ENCODE results near the gene SNAPC5.
"Not testable (repeated sequence)": the region's sequence is repeated elsewhere in the genome, so short reads cannot be mapped to it uniquely, and the experiment has no call there.

SNAPC5 gene

GRCh38 chr15:66497502-66498455 is at the start of gene SNAPC5:
TSS of gene SNAPC5 (minus strand) at chr15:66497762. CDS start at chr15:66497731, 31 bp downstream.
- DNase-seq: peak; percentile 97

- no peak for DNase-seq
Measured at GRCh38 chr15:66545255-66545654, 47.7 kb upstream of the SNAPC5 start.

- DNase-seq: no peak
Measured at GRCh38 chr15:66542896-66543295, 45.3 kb upstream of the SNAPC5 start.

GRCh38 chr15:66535056-66535455 is 37.5 kb upstream of the SNAPC5 start:
- DNase-seq: no peak

GRCh38 chr15:66524838-66525237 is 27.3 kb upstream of the SNAPC5 start:
- DNase-seq: no peak

- DNase-seq: no peak
Measured at GRCh38 chr15:66523926-66524325, 26.4 kb upstream of the SNAPC5 start.

GRCh38 chr15:66515901-66516322 is 18.4 kb upstream of the SNAPC5 start:
- no peak for DNase-seq

- no peak for DNase-seq
Measured at GRCh38 chr15:66514586-66514985, 17.0 kb upstream of the SNAPC5 start.

GRCh38 chr15:66508293-66508883 is 10.8 kb upstream of the SNAPC5 start:
- DNase-seq: no peak

- no peak for DNase-seq
Measured at GRCh38 chr15:66505818-66506217, 8.3 kb upstream of the SNAPC5 start.

GRCh38 chr15:66505430-66505811 is 7.9 kb upstream of the SNAPC5 start:
- no peak for DNase-seq

GRCh38 chr15:66504563-66505429 is 7.2 kb upstream of the SNAPC5 start, which contains the start of the genes RPL4 and ZWILCH:
TSS of gene RPL4 (minus strand) at chr15:66504855. CDS start at chr15:66504790, 65 bp downstream.
TSS of gene ZWILCH (plus strand) at chr15:66505326. CDS start at chr15:66505339, 13 bp downstream.
- peak; percentile 89 for DNase-seq

GRCh38 chr15:66503780-66504562 is 6.4 kb upstream of the SNAPC5 start:
- no peak for DNase-seq

- peak; percentile 12 for DNase-seq
Measured at GRCh38 chr15:66503041-66503648, 5.6 kb upstream of the SNAPC5 start.

- no peak for DNase-seq
Measured at GRCh38 chr15:66502491-66502890, 4.9 kb upstream of the SNAPC5 start.

GRCh38 chr15:66500346-66500745 is 2.8 kb upstream of the SNAPC5 start:
- not testable (repeated sequence) for DNase-seq

GRCh38 chr15:66498501-66499386 is 1.2 kb upstream of the SNAPC5 start:
- DNase-seq: peak; percentile 69

- no peak for DNase-seq
Measured at GRCh38 chr15:66496951-66497501, 536 bp downstream of the SNAPC5 start.

GRCh38 chr15:66494262-66494661 is 3.3 kb downstream of the SNAPC5 start:
- DNase-seq: no peak

GRCh38 chr15:66491846-66492245 is 5.7 kb downstream of the SNAPC5 start:
- no peak for DNase-seq
